Pons (tissue), 1 donor: ENCODE data around the gene TXNDC2.

Source experiments
- DNase-seq: peaks from one replicate; pipeline ENCODE4 v3.0.0-alpha.2; 2016; ENCODE audit warnings: low spot score

The TXNDC2 gene

DNA sequence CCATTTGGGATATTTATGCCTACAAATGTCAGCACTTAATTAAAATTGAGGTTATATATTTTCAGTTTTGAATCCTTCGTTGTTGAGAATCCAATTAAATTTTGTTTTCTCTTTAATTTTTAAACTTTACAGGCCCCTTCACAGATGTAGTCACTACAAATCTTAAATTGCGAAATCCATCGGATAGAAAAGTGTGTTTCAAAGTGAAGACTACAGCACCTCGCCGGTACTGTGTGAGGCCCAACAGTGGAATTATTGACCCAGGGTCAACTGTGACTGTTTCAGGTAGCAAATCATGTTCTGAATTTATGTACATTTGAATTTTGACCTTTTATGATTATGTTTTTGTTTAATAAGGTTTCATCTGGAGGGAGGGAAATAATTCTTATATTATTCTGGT lies 45.9 kb downstream of the TXNDC2 start:
- DNase-seq, result no peak

DNA sequence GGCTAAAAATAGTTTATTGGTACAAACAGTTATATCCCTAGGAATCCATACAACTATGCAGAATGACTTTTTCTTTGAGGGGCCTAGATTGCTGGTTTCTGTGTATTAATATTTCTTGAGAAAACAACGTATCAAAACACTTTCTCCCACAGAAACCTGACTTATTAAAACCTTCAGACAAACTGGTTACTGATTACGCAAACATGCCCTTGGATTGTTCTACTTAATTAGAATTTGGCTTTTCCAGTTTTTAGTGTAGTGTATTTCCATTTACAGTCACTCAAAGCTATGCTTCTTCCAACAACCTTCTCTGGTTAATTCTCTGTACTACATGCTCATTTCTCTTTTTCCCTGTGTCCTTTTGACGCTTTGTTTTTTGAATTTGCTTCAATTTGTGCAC lies 48.1 kb downstream of the TXNDC2 start:
- DNase-seq, result no peak

DNA sequence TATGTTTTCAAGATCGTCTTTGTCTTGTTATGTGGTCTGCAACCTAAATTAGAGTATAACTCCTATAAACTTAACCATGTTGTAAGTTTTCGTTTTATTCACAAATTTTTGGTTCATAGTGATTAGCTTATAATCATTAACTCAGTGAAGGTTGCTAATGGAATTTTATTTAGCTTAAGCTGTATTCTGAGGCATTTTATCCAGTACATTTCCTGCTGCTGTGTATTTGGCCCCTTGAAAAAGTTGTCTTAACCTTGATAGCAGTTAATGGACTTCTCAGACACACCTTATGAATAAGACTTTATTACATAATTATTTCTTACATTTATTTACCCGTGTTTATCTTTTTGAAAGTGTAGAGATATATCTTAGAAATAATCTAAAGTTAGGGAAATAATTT lies 48.5 kb downstream of the TXNDC2 start:
- no peak for DNase-seq
